WTC11 (cell line): Measurements from ENCODE around the gene ABCB10. TPM values are rescaled to one million over a fixed set of nuclear protein-coding genes. Genes with fewer than 3 reads are reported as not detected.
"Not testable (repeated sequence)": the region's sequence is repeated elsewhere in the genome, so short reads cannot be mapped to it uniquely, and the experiment has no call there.

Experiments used
- ATAC-seq: fragments of 200-7000 bp; cut with Tn5 transposase; 2 replicates; pipeline ENCODE4 v1.10.0; 2021; ENCODE audit warnings: mild to moderate bottlenecking, moderate library complexity
- CTCF ChIA-PET: fragments of 300-600 bp; sonication (Branson Sonifier 250); formaldehyde crosslinking; loops from one replicate; lab custom pipeline; 2021; ENCODE audit warnings: antibody characterized with exemption; lab: Charles Lee
- POLR2A ChIA-PET: fragments of 350-600 bp; sonication (Branson Sonifier 250); formaldehyde crosslinking; loops from one replicate; lab custom pipeline; 2021; ENCODE audit warnings: antibody characterized with exemption; lab: Charles Lee
- DNase-seq: peaks from one replicate; pipeline ENCODE4 v3.0.0; 2021; ENCODE audit warnings: low spot score
- H3K27ac Mint-ChIP-seq: 2 replicates; pipeline ENCODE4 v1.8.0; 2021; ENCODE audit warnings: mixed read lengths
- H3K27me3 Mint-ChIP-seq: 2 replicates; pipeline ENCODE4 v1.8.0; 2021; ENCODE audit warnings: low read depth, mild to moderate bottlenecking, moderate library complexity, mixed read lengths
- H3K36me3 Mint-ChIP-seq: 2 replicates; pipeline ENCODE4 v1.8.0; 2021; ENCODE audit warnings: mixed read lengths
- H3K4me1 Mint-ChIP-seq: 2 replicates; pipeline ENCODE4 v1.8.0; 2022; ENCODE audit warnings: mixed read lengths
- H3K4me3 Mint-ChIP-seq: 2 replicates; pipeline ENCODE4 v1.8.0; 2021; ENCODE audit warnings: mild to moderate bottlenecking, moderate library complexity, mixed read lengths
- H3K9me3 Mint-ChIP-seq: 2 replicates; pipeline ENCODE4 v1.8.0; 2021; ENCODE audit warnings: mixed read lengths
- FOXP1 ChIP-seq: sonication (generic); formaldehyde crosslinking; IDR thresholded peaks from 2 replicates; pipeline ENCODE4 v1.8.0; 2022; ENCODE audit warnings: missing genetic modification reagents, mild to moderate bottlenecking, moderate library complexity, borderline replicate concordance
- GTF2I ChIP-seq: fragments of 250-450 bp; sonication (Bioruptor Pico); conservative IDR thresholded peaks from 2 replicates; pipeline ENCODE4 v1.4.0; 2021; ENCODE audit warnings: mild to moderate bottlenecking
- KAT7 ChIP-seq: sonication (generic); formaldehyde crosslinking; IDR thresholded peaks from 2 replicates; pipeline ENCODE4 v1.8.1; 2023; ENCODE audit warnings: missing genetic modification reagents, mild to moderate bottlenecking, borderline replicate concordance
- NFYB ChIP-seq: sonication (generic); formaldehyde crosslinking; conservative IDR thresholded peaks from 2 replicates; pipeline ENCODE4 v1.8.0; 2022; ENCODE audit warnings: low read depth, missing genetic modification reagents
- NR2C2 ChIP-seq: sonication (generic); formaldehyde crosslinking; IDR thresholded peaks from 2 replicates; pipeline ENCODE4 v1.8.0; 2022; ENCODE audit warnings: mild to moderate bottlenecking, missing genetic modification reagents
- SP1 ChIP-seq: sonication (generic); formaldehyde crosslinking; conservative IDR thresholded peaks from 2 replicates; pipeline ENCODE4 v1.8.1; 2022; ENCODE audit warnings: missing genetic modification reagents
- ZNF138 ChIP-seq: sonication (generic); formaldehyde crosslinking; conservative IDR thresholded peaks from 2 replicates; pipeline ENCODE4 v1.8.1; 2022; ENCODE audit warnings: mild to moderate bottlenecking, moderate library complexity, missing genetic modification reagents
- ZNF219 ChIP-seq: sonication (generic); formaldehyde crosslinking; IDR thresholded peaks from 2 replicates; pipeline ENCODE4 v1.8.0; 2023; ENCODE audit warnings: missing genetic modification reagents, mild to moderate bottlenecking, borderline replicate concordance
- ZNF423 ChIP-seq: fragments of 250-450 bp; sonication (Bioruptor Pico); IDR thresholded peaks from 2 replicates; pipeline ENCODE4 v2.1.2; 2022; ENCODE audit warnings: mild to moderate bottlenecking, moderate library complexity
- total RNA-seq: library from RNA; stranded (reverse); gene quantifications from 3 replicates; pipeline ENCODE4 v1.2.3, GENCODE V29; 2021
- TF ChIP-seq, protein P1 (sequence below): sonication (generic); formaldehyde crosslinking; IDR thresholded peaks from 2 replicates; pipeline ENCODE4 v1.8.1; 2022; ENCODE audit warnings: low read depth, mild to moderate bottlenecking, moderate library complexity, missing genetic modification reagents, borderline replicate concordance
- TF ChIP-seq, protein P2 (sequence below): sonication (generic); formaldehyde crosslinking; IDR thresholded peaks from 2 replicates; pipeline ENCODE4 v1.8.0; 2022; ENCODE audit warnings: mild to moderate bottlenecking, missing genetic modification reagents
- TF ChIP-seq, protein P3 (sequence below): fragments of 250-450 bp; sonication (Bioruptor Pico); IDR thresholded peaks from 2 replicates; pipeline ENCODE4 v1.9.0; 2021; ENCODE audit warnings: mild to moderate bottlenecking, borderline replicate concordance
- TF ChIP-seq, protein P4 (sequence below): sonication (generic); formaldehyde crosslinking; IDR thresholded peaks from 2 replicates; pipeline ENCODE4 v1.8.1; 2022; ENCODE audit warnings: low read depth, missing genetic modification reagents, borderline replicate concordance
- TF ChIP-seq, protein P5 (sequence below): sonication (generic); formaldehyde crosslinking; IDR thresholded peaks from 2 replicates; pipeline ENCODE4 v1.8.1; 2023; ENCODE audit warnings: mild to moderate bottlenecking, missing genetic modification reagents

Gene ABCB10
- total RNA-seq, 1 experiment from 2014 or later, result 11.0 TPM

DNA sequence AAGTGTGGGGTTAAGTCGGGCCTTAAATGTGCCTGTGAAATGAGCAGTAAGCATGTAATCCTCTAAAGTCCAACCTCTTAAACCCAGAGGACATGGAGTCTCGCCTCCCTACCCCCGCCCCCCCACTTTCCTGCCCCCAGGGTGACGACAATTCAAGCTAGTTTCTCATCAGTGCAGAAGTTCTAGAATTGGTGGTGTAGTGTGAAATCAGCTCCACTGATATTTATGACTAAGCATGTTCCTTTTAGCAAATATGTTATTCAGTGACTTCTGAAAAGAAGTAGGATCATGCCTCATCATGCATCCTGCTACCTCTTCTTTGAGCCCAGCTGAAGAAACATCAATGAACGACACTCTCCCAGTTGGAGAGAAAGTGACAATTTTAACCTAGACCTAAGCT is 2.6 kb upstream of the ABCB10 start (continued):
- TF ChIP-seq, protein P1, sequence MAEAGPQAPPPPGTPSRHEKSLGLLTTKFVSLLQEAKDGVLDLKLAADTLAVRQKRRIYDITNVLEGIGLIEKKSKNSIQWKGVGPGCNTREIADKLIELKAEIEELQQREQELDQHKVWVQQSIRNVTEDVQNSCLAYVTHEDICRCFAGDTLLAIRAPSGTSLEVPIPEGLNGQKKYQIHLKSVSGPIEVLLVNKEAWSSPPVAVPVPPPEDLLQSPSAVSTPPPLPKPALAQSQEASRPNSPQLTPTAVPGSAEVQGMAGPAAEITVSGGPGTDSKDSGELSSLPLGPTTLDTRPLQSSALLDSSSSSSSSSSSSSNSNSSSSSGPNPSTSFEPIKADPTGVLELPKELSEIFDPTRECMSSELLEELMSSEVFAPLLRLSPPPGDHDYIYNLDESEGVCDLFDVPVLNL (CRISPR knock-in tag), result no peak

DNA sequence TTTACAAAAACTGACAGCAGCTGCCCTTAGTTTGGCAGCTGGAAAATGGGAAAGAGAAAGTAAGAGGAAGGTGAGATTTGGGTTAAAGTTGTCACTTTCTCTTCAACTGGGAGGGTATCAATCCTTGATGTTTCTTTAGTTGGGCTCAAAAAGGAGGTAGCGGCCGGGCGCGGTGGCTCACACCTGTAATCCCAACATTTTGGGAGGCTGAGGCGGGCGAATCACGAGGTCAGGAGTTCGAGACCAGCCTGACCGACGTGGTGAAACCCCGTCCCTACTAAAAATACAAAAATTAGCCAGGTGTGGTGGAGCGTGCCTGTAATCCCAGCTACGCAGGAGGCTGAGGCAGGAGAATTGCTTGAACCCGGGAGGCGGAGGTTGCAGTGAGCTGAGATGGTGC is 1.6 kb upstream of the ABCB10 start:
- H3K27ac Mint-ChIP-seq, H3K4me3 Mint-ChIP-seq, ATAC-seq, DNase-seq, H3K27me3 Mint-ChIP-seq, POLR2A ChIA-PET, H3K9me3 Mint-ChIP-seq, H3K36me3 Mint-ChIP-seq, CTCF ChIA-PET: not testable (repeated sequence)
- H3K4me1 Mint-ChIP-seq, result peaks cover 43% of the 10 kb centered on the region

DNA sequence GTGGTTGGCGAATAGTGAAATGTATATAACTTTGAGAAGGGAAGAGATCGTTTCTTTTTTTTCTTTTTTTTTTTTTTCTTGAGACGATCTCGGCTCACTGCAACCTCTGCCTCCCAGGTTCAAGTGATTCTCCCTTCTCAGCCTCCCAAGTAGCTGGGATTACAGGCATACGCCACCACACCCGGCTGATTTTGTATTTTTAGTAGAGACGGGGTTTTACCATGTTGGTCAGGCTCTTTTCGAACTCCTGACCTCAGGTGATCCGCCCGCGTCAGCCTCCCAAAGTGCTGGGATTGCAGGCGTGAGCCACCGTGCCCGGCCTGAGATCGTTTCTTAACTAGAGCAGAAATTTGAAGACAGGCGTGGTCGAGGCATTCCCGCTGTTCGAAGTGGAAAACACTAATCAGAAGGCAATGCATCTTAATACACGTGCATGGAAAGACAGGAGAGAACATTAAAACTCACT is 862 bp upstream of the ABCB10 start:
- CTCF ChIA-PET, result interaction anchor here (0.5 to 1.7 kb wide), 24 partner anchors 9 to 300 kb away, joined by 3 to 8 read pairs (median 4); partner anchors contain the start of genes RAB4A, TAF5L and URB2
- peak overlapping the region; percentile 89; the same call in 1 of the 2 replicates for H3K27ac Mint-ChIP-seq
- POLR2A ChIA-PET, result interaction anchor here (1.0 to 1.2 kb wide), 4 partner anchors 51 to 76 kb away, joined by 3 to 4 read pairs (median 3); partner anchors contain the start of gene NUP133
- not testable (repeated sequence) for ATAC-seq, H3K9me3 Mint-ChIP-seq, H3K27me3 Mint-ChIP-seq, H3K36me3 Mint-ChIP-seq
- peaks cover 48% of the 10 kb centered on the region for H3K4me1 Mint-ChIP-seq
- peak; percentile 22 for DNase-seq
- peak overlapping the region; percentile 82 for H3K4me3 Mint-ChIP-seq

DNA sequence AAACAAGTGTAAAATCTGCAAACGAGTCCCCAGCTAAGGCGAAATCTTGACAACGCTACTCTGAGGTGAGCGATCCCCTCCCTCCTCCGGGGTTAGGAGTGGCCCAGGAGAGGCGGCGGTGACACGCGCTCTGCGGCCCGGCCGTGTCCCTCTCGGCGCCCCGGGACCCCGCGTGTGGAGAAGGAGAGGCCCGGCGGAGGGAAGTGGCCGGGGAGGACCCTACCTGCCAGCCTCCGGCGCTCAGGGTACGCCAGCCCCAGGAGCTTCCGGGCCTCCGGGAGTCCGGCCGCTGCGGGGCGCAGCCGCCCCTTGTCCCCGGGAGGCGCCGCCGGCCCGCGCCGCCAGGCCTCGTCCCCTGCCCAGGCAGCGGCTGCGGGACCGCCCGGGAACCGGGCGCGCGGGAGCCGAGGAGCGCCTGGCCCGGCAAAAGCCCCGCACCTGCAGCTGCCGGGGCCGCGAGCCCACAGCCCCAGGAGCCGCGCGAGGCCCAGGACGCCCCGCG is 543 bp downstream of the ABCB10 start:
- ChIA-PET POLR2A (interaction anchor here (1.2 kb wide), 2 partner anchors 50 to 77 kb away, joined by 3 to 4 read pairs; partner anchors contain the start of gene NUP133), CTCF (interaction anchor here (0.8 to 1.7 kb wide), 15 partner anchors 10 to 299 kb away, joined by 3 to 8 read pairs (median 5); no protein-coding TSS in a partner anchor)
- Mint-ChIP-seq H3K9me3 (no peaks in the 10 kb centered on the region), H3K4me3 (peak overlapping the region; percentile 81), H3K36me3 (no peaks in the 10 kb centered on the region), H3K27ac (no peak overlapping the region), H3K4me1 (peaks cover 39% of the 10 kb centered on the region), H3K27me3 (peaks cover 7% of the 10 kb centered on the region; the same call in 1 of the 2 replicates)
- DNase-seq (peak; percentile 41), ATAC-seq (peak; percentile 5)
- TF ChIP-seq, protein P2, sequence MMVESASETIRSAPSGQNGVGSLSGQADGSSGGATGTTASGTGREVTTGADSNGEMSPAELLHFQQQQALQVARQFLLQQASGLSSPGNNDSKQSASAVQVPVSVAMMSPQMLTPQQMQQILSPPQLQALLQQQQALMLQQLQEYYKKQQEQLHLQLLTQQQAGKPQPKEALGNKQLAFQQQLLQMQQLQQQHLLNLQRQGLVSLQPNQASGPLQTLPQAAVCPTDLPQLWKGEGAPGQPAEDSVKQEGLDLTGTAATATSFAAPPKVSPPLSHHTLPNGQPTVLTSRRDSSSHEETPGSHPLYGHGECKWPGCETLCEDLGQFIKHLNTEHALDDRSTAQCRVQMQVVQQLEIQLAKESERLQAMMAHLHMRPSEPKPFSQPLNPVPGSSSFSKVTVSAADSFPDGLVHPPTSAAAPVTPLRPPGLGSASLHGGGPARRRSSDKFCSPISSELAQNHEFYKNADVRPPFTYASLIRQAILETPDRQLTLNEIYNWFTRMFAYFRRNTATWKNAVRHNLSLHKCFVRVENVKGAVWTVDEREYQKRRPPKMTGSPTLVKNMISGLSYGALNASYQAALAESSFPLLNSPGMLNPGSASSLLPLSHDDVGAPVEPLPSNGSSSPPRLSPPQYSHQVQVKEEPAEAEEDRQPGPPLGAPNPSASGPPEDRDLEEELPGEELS, result peak; percentile 17; the same call in 1 of the 2 replicates
- TF ChIP-seq ZNF423 (peak; percentile 64; the same call in 1 of the 2 replicates), SP1 (no peak), NR2C2 (no peak), ZNF138 (CRISPR knock-in tag) (no peak)

DNA sequence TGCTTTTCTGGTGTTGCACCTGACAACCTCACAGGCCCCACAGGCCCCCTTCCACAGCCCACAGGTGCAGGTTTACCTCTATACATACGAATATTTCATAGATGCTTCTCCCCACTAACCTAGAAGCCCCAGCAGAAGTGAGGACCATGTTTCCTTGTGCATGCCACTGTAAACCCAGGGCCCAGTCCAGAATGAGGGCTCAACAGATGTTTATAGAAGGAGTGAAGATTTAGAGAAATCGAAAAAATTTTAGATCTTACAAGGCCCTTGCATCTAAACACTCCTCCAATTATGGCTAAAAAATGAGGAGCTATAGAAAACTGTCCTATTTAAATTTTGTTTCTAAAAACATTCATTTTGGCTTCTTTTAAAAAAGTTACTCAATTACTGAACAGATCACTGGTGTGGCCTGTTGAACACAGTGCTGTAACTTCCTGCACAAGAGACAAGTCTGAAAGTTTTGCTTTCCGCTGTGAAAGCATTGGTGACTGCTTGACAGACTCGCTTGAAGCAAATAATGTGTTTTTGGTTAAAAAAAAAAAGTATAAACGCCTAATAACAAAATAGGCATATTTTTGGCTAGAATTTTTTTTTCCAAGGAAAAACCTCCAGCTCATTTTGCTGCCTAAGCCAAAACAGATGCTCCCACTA is 1.2 kb downstream of the ABCB10 start:
- H3K27ac Mint-ChIP-seq, result no peak overlapping the region
- no peaks in the 10 kb centered on the region for H3K36me3 Mint-ChIP-seq
- ChIA-PET CTCF (no interaction called here), POLR2A (no interaction called here)
- peaks cover 36% of the 10 kb centered on the region for H3K4me1 Mint-ChIP-seq
- DNase-seq, result no peak
- no peaks in the 10 kb centered on the region for H3K9me3 Mint-ChIP-seq
- H3K4me3 Mint-ChIP-seq, result peak overlapping the region; percentile 81
- H3K27me3 Mint-ChIP-seq, result peaks cover 7% of the 10 kb centered on the region; the same call in 1 of the 2 replicates
- ATAC-seq, result no peak
- TF ChIP-seq, protein P3, sequence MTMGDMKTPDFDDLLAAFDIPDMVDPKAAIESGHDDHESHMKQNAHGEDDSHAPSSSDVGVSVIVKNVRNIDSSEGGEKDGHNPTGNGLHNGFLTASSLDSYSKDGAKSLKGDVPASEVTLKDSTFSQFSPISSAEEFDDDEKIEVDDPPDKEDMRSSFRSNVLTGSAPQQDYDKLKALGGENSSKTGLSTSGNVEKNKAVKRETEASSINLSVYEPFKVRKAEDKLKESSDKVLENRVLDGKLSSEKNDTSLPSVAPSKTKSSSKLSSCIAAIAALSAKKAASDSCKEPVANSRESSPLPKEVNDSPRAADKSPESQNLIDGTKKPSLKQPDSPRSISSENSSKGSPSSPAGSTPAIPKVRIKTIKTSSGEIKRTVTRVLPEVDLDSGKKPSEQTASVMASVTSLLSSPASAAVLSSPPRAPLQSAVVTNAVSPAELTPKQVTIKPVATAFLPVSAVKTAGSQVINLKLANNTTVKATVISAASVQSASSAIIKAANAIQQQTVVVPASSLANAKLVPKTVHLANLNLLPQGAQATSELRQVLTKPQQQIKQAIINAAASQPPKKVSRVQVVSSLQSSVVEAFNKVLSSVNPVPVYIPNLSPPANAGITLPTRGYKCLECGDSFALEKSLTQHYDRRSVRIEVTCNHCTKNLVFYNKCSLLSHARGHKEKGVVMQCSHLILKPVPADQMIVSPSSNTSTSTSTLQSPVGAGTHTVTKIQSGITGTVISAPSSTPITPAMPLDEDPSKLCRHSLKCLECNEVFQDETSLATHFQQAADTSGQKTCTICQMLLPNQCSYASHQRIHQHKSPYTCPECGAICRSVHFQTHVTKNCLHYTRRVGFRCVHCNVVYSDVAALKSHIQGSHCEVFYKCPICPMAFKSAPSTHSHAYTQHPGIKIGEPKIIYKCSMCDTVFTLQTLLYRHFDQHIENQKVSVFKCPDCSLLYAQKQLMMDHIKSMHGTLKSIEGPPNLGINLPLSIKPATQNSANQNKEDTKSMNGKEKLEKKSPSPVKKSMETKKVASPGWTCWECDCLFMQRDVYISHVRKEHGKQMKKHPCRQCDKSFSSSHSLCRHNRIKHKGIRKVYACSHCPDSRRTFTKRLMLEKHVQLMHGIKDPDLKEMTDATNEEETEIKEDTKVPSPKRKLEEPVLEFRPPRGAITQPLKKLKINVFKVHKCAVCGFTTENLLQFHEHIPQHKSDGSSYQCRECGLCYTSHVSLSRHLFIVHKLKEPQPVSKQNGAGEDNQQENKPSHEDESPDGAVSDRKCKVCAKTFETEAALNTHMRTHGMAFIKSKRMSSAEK (CRISPR knock-in tag), result no peak
- TF ChIP-seq, protein P4, sequence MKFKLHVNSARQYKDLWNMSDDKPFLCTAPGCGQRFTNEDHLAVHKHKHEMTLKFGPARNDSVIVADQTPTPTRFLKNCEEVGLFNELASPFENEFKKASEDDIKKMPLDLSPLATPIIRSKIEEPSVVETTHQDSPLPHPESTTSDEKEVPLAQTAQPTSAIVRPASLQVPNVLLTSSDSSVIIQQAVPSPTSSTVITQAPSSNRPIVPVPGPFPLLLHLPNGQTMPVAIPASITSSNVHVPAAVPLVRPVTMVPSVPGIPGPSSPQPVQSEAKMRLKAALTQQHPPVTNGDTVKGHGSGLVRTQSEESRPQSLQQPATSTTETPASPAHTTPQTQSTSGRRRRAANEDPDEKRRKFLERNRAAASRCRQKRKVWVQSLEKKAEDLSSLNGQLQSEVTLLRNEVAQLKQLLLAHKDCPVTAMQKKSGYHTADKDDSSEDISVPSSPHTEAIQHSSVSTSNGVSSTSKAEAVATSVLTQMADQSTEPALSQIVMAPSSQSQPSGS (CRISPR knock-in tag), result no peak
- TF ChIP-seq NFYB (no peak), KAT7 (no peak), FOXP1 (CRISPR knock-in tag) (no peak), GTF2I (no peak), ZNF219 (CRISPR knock-in tag) (no peak)
- TF ChIP-seq, protein P5, sequence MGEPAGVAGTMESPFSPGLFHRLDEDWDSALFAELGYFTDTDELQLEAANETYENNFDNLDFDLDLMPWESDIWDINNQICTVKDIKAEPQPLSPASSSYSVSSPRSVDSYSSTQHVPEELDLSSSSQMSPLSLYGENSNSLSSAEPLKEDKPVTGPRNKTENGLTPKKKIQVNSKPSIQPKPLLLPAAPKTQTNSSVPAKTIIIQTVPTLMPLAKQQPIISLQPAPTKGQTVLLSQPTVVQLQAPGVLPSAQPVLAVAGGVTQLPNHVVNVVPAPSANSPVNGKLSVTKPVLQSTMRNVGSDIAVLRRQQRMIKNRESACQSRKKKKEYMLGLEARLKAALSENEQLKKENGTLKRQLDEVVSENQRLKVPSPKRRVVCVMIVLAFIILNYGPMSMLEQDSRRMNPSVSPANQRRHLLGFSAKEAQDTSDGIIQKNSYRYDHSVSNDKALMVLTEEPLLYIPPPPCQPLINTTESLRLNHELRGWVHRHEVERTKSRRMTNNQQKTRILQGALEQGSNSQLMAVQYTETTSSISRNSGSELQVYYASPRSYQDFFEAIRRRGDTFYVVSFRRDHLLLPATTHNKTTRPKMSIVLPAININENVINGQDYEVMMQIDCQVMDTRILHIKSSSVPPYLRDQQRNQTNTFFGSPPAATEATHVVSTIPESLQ (CRISPR knock-in tag), result no peak
